Chondrocyte (in vitro differentiated cells): ENCODE measurements around the gene DDAH2. TPM values are rescaled to one million over a fixed set of nuclear protein-coding genes. Genes with fewer than 3 reads are reported as not detected.

Source experiments
- DNase-seq: peaks from one replicate; pipeline ENCODE4 v3.0.0; 2021; ENCODE audit warnings: mixed read lengths, low spot score
- H3K27ac Mint-ChIP-seq: one replicate; pipeline ENCODE4 v1.8.0; 2021; ENCODE audit warnings: mild to moderate bottlenecking, moderate library complexity, mixed read lengths; ENCODE audit not compliant: unreplicated experiment
- H3K27me3 Mint-ChIP-seq: 2 replicates; pipeline ENCODE4 v1.8.0; 2021; ENCODE audit warnings: low read depth, mixed read lengths
- H3K36me3 Mint-ChIP-seq: 2 replicates; pipeline ENCODE4 v1.8.0; 2021; ENCODE audit warnings: low read depth, mixed read lengths
- H3K4me1 Mint-ChIP-seq: 2 replicates; pipeline ENCODE4 v1.8.0; 2021; ENCODE audit warnings: low read depth, mild to moderate bottlenecking, mixed read lengths
- H3K4me3 Mint-ChIP-seq: one replicate; pipeline ENCODE4 v1.8.0; 2021; ENCODE audit warnings: mild to moderate bottlenecking, moderate library complexity, mixed read lengths; ENCODE audit not compliant: unreplicated experiment
- H3K9me3 Mint-ChIP-seq: 2 replicates; pipeline ENCODE4 v1.8.0; 2021; ENCODE audit warnings: low read depth, mixed read lengths
- CTCF ChIP-seq: fragments of 200-600 bp; sonication (generic); IDR thresholded peaks from 2 replicates; pipeline ENCODE4 v1.5.0; 2021; ENCODE audit warnings: antibody characterized with exemption, mild to moderate bottlenecking, moderate library complexity
- total RNA-seq: library from RNA; stranded (reverse); gene quantifications from 3 replicates; pipeline ENCODE4 v1.2.1, GENCODE V29; 2021

DDAH2 gene
- total RNA-seq, 1 donor from 2014 or later = 99.6 TPM

GRCh38 chr6:31693535-31693934, 35.6 kb downstream of the DDAH2 start:
- no peaks in the 10 kb centered on the region for H3K9me3 Mint-ChIP-seq
- H3K4me3 Mint-ChIP-seq = no peak overlapping the region

GRCh38 chr6:31692886-31693285, 36.2 kb downstream of the DDAH2 start:
- Mint-ChIP-seq H3K4me3 (no peak overlapping the region), H3K36me3 (peaks cover 27% of the 10 kb centered on the region), H3K9me3 (no peaks in the 10 kb centered on the region), H3K27me3 (no peaks in the 10 kb centered on the region), H3K27ac (no peak overlapping the region), H3K4me1 (no peaks in the 10 kb centered on the region)
- no peak for TF ChIP-seq CTCF
- no peak for DNase-seq

More at GRCh38 chr6:31693535-31693934, 35.6 kb downstream of the DDAH2 start:
- Mint-ChIP-seq H3K27me3 (no peaks in the 10 kb centered on the region), H3K27ac (no peak overlapping the region), H3K4me1 (no peaks in the 10 kb centered on the region), H3K36me3 (peaks cover 25% of the 10 kb centered on the region)
- no peak for TF ChIP-seq CTCF
- no peak for DNase-seq

GRCh38 chr6:31692353-31692752, 36.7 kb downstream of the DDAH2 start:
- Mint-ChIP-seq H3K4me1 (no peaks in the 10 kb centered on the region), H3K9me3 (no peaks in the 10 kb centered on the region), H3K27me3 (no peaks in the 10 kb centered on the region), H3K36me3 (peaks cover 27% of the 10 kb centered on the region), H3K4me3 (no peak overlapping the region), H3K27ac (no peak overlapping the region)
- no peak for TF ChIP-seq CTCF
- no peak for DNase-seq

- DNase-seq = no peak
- no peak for TF ChIP-seq CTCF
- Mint-ChIP-seq H3K4me3 (no peak overlapping the region), H3K27ac (no peak overlapping the region), H3K27me3 (no peaks in the 10 kb centered on the region), H3K4me1 (no peaks in the 10 kb centered on the region), H3K36me3 (peaks cover 27% of the 10 kb centered on the region), H3K9me3 (no peaks in the 10 kb centered on the region)
Measured at GRCh38 chr6:31691564-31692108, 37.5 kb downstream of the DDAH2 start.

GRCh38 chr6:31691078-31691463, 38.0 kb downstream of the DDAH2 start:
- no peaks in the 10 kb centered on the region for H3K4me1 Mint-ChIP-seq
- no peaks in the 10 kb centered on the region for H3K9me3 Mint-ChIP-seq
- H3K27me3 Mint-ChIP-seq = no peaks in the 10 kb centered on the region
- TF ChIP-seq CTCF = no peak
- no peak overlapping the region for H3K27ac Mint-ChIP-seq
- DNase-seq = no peak
- H3K4me3 Mint-ChIP-seq = no peak overlapping the region
- peaks cover 28% of the 10 kb centered on the region for H3K36me3 Mint-ChIP-seq
